ENCODE measurements around the gene NUDT16L1. TPM values are rescaled to one million over a fixed set of nuclear protein-coding genes. Genes with fewer than 3 reads are reported as not detected.
A peak's percentile ranks its signal among the peaks of the same experiment; 100 is the strongest.

NUDT16L1 gene
- total and polyA plus RNA-seq, 2 of the 13 experiments (the other 11 are each of a cell fraction or from before 2014, with no cell fraction given): 28.0 to 40.5 TPM

- TF ChIP-seq ZNF143 (CRISPR knock-in tag; IDR thresholded peaks at IDR 0.05): no peak
- TF ChIP-seq MTA3 (CRISPR knock-in tag; IDR thresholded peaks at IDR 0.05): no peak
- TF ChIP-seq KLF6 (CRISPR knock-in tag; IDR thresholded peaks at IDR 0.05): no peak
- no peak for TF ChIP-seq NFE2L2 (IDR thresholded peaks at IDR 0.05; ENCODE audit: low read length)
- 0 out of 2 replicates have a peak, but pooled peaks have one; percentile 19 for TF ChIP-seq ZNF879 (CRISPR knock-in tag; IDR thresholded peaks at IDR 0.05)
- 0 out of 2 replicates have a peak, but pooled peaks have one; percentile 5 for TF ChIP-seq PAX8 (CRISPR knock-in tag; IDR thresholded peaks at IDR 0.05; ENCODE audit: borderline replicate concordance)
- TF ChIP-seq SAP130 (CRISPR knock-in tag; IDR thresholded peaks at IDR 0.05; ENCODE audit: low read depth): no peak
- no peak for TF ChIP-seq ZNF737 (CRISPR knock-in tag; IDR thresholded peaks at IDR 0.05; ENCODE audit: borderline replicate concordance)
- no peak for TF ChIP-seq ATF7-NPFF (CRISPR knock-in tag; IDR thresholded peaks at IDR 0.05; ENCODE audit: low read depth)
- no peak for TF ChIP-seq TBX2 (CRISPR knock-in tag; IDR thresholded peaks at IDR 0.05; ENCODE audit: borderline replicate concordance)
- TF ChIP-seq ZNF644 (CRISPR knock-in tag; IDR thresholded peaks at IDR 0.05; ENCODE audit: low read depth): no peak
- no peak for TF ChIP-seq ZBTB42 (CRISPR knock-in tag; IDR thresholded peaks at IDR 0.05)
- TF ChIP-seq ZNF263 (CRISPR knock-in tag; IDR thresholded peaks at IDR 0.05): no peak
- TF ChIP-seq ZNF12 (CRISPR knock-in tag; IDR thresholded peaks at IDR 0.05): no peak
- TF ChIP-seq ZNF546 (CRISPR knock-in tag; conservative IDR thresholded peaks at IDR 0.05): 0 out of 2 replicates have a peak, but pooled peaks have one; percentile 27
- no peak for TF ChIP-seq ZNF724P (CRISPR knock-in tag; IDR thresholded peaks at IDR 0.05; ENCODE audit: borderline replicate concordance)
Observed at GRCh38 chr16:4663465-4663776, 29.9 kb upstream of the NUDT16L1 start (continued).

Data from HepG2 (cell line).